Gastroesophageal sphincter (tissue), 3 donors: ENCODE data around the gene GDF15.

Source experiments
- CTCF ChIP-seq, 4 experiments: fragments of 200-600 bp in 2 of 4; fragments of 450-650 bp in 2 of 4; sonication (generic) in 1 of 4; IDR thresholded peaks; one replicate each; pipeline ENCODE4 v1.5.1; 2017 to 2019; ENCODE audit warnings: antibody characterized with exemption in 4 of 4, mild to moderate bottlenecking in 2 of 4, moderate library complexity in 2 of 4
- EP300 ChIP-seq: sonication (generic); formaldehyde crosslinking; IDR thresholded peaks from one replicate; pipeline ENCODE4 v1.6.1; 2017; ENCODE audit warnings: antibody characterized with exemption, mild to moderate bottlenecking
- POLR2A ChIP-seq, 2 donors: fragments of 450-650 bp; IDR thresholded peaks; one replicate each; pipeline ENCODE4 v1.6.1; 2017; ENCODE audit warnings: antibody characterized with exemption in 2 of 2, mild to moderate bottlenecking in 2 of 2, moderate library complexity in 1 of 2

GRCh38 chr19:18351544-18351943 lies 34.4 kb upstream of the GDF15 start:
- TF ChIP-seq EP300 (no peak), CTCF (IDR thresholded peaks at IDR 0.05) (no peak), POLR2A (IDR thresholded peaks at IDR 0.05) (no peak)
